ENCODE results near the gene DCST2. TPM values are rescaled to one million over a fixed set of nuclear protein-coding genes. Genes with fewer than 3 reads are reported as not detected.

The DCST2 gene
- total and polyA plus RNA-seq, 9 of the 15 experiments (the other 6 are each of a cell fraction or from before 2014, with no cell fraction given) = 0.09 to 0.49 (median 0.11) TPM; not detected in 3

DNA sequence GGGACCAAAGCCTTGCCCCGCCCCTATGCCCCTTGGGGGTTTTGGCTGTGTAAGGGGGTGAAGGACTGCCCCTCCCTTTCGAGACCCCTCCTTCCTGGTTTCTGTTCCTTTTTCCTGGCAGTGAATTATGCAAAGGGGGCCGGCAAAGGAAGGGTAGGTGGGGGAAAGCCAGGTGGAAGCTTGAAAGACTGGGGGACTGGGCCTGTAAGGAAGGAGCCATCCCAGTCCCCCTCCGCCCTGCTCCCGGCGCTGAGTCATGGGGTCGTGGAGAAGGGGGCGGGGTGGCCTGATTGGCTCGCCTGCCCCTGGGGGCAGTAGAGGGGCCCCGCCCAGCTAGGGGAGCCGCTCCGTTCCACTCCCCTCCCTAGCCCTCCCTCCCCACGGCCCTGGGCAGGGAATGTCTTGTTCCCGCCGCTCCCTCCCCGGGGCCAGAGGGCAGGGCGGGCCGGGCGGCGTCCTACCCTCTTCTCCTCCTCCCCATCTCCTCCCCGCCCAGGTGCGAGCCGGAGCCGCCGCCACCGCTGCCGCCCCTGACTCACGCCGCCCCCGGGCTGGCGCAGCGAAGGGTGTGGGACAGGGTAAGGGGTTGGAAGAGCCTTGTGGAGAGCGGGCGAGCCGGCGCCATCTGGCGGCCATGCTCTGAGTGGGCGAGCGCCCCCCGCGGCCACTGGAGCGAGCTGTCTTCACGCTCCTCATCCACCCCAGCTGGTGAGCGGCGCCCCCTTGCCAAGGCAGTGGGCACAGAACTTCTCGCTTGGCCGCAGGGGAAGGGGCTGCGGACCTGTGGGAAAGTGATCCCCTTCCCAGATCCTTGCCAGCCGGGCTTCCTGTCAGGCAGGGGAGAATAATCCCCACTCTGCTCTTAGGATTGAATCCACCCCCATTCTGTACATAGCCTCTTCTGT is 16.3 kb downstream of the DCST2 start (continued):
- TF ChIP-seq, protein P1, sequence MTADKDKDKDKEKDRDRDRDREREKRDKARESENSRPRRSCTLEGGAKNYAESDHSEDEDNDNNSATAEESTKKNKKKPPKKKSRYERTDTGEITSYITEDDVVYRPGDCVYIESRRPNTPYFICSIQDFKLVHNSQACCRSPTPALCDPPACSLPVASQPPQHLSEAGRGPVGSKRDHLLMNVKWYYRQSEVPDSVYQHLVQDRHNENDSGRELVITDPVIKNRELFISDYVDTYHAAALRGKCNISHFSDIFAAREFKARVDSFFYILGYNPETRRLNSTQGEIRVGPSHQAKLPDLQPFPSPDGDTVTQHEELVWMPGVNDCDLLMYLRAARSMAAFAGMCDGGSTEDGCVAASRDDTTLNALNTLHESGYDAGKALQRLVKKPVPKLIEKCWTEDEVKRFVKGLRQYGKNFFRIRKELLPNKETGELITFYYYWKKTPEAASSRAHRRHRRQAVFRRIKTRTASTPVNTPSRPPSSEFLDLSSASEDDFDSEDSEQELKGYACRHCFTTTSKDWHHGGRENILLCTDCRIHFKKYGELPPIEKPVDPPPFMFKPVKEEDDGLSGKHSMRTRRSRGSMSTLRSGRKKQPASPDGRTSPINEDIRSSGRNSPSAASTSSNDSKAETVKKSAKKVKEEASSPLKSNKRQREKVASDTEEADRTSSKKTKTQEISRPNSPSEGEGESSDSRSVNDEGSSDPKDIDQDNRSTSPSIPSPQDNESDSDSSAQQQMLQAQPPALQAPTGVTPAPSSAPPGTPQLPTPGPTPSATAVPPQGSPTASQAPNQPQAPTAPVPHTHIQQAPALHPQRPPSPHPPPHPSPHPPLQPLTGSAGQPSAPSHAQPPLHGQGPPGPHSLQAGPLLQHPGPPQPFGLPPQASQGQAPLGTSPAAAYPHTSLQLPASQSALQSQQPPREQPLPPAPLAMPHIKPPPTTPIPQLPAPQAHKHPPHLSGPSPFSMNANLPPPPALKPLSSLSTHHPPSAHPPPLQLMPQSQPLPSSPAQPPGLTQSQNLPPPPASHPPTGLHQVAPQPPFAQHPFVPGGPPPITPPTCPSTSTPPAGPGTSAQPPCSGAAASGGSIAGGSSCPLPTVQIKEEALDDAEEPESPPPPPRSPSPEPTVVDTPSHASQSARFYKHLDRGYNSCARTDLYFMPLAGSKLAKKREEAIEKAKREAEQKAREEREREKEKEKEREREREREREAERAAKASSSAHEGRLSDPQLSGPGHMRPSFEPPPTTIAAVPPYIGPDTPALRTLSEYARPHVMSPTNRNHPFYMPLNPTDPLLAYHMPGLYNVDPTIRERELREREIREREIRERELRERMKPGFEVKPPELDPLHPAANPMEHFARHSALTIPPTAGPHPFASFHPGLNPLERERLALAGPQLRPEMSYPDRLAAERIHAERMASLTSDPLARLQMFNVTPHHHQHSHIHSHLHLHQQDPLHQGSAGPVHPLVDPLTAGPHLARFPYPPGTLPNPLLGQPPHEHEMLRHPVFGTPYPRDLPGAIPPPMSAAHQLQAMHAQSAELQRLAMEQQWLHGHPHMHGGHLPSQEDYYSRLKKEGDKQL (CRISPR knock-in tag; IDR thresholded peaks at IDR 0.05; ENCODE audit: borderline replicate concordance) = no peak
- no peak for TF ChIP-seq XRCC3 (IDR thresholded peaks at IDR 0.05)
- peak; percentile 32; the same call in 1 of the 2 replicates for TF ChIP-seq TRIM28 (IDR thresholded peaks at IDR 0.05)
- TF ChIP-seq, protein P2, sequence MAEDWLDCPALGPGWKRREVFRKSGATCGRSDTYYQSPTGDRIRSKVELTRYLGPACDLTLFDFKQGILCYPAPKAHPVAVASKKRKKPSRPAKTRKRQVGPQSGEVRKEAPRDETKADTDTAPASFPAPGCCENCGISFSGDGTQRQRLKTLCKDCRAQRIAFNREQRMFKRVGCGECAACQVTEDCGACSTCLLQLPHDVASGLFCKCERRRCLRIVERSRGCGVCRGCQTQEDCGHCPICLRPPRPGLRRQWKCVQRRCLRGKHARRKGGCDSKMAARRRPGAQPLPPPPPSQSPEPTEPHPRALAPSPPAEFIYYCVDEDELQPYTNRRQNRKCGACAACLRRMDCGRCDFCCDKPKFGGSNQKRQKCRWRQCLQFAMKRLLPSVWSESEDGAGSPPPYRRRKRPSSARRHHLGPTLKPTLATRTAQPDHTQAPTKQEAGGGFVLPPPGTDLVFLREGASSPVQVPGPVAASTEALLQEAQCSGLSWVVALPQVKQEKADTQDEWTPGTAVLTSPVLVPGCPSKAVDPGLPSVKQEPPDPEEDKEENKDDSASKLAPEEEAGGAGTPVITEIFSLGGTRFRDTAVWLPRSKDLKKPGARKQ (CRISPR knock-in tag; IDR thresholded peaks at IDR 0.05) = no peak
- TF ChIP-seq SAFB (IDR thresholded peaks at IDR 0.05; ENCODE audit: borderline replicate concordance, low read depth, low read length) = peak; percentile 61; the same call in 1 of the 2 replicates
- TF ChIP-seq ZBTB1 (CRISPR knock-in tag; IDR thresholded peaks at IDR 0.05; ENCODE audit: borderline replicate concordance, low read depth) = 0 out of 2 replicates have a peak, but pooled peaks have one; percentile 65
- TF ChIP-seq MECOM (CRISPR knock-in tag; IDR thresholded peaks at IDR 0.05) = no peak
- TF ChIP-seq CREB1 (IDR thresholded peaks at IDR 0.05) = peak; percentile 39
- peak; percentile 70 for TF ChIP-seq CREB1 (CRISPR knock-in tag; IDR thresholded peaks at IDR 0.05)
- TF ChIP-seq, protein P3, sequence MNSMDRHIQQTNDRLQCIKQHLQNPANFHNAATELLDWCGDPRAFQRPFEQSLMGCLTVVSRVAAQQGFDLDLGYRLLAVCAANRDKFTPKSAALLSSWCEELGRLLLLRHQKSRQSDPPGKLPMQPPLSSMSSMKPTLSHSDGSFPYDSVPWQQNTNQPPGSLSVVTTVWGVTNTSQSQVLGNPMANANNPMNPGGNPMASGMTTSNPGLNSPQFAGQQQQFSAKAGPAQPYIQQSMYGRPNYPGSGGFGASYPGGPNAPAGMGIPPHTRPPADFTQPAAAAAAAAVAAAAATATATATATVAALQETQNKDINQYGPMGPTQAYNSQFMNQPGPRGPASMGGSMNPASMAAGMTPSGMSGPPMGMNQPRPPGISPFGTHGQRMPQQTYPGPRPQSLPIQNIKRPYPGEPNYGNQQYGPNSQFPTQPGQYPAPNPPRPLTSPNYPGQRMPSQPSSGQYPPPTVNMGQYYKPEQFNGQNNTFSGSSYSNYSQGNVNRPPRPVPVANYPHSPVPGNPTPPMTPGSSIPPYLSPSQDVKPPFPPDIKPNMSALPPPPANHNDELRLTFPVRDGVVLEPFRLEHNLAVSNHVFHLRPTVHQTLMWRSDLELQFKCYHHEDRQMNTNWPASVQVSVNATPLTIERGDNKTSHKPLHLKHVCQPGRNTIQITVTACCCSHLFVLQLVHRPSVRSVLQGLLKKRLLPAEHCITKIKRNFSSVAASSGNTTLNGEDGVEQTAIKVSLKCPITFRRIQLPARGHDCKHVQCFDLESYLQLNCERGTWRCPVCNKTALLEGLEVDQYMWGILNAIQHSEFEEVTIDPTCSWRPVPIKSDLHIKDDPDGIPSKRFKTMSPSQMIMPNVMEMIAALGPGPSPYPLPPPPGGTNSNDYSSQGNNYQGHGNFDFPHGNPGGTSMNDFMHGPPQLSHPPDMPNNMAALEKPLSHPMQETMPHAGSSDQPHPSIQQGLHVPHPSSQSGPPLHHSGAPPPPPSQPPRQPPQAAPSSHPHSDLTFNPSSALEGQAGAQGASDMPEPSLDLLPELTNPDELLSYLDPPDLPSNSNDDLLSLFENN (IDR thresholded peaks at IDR 0.05; ENCODE audit: low read depth in 2 of 2, low read length in 2 of 2) = 0 out of 4 replicates have a peak, but pooled peaks of 1 of the 2 experiments have one; percentile 20

Measured in K562 (cell line).